Stimulated activated CD8-positive, alpha-beta memory T cell treated with anti-CD3 and anti-CD28 coated beads, Interleukin-4, amount 100 ng/mL, for 4 hours (primary cell): ENCODE results near the gene ELMO1.

Source experiments
- DNase-seq, 2 donors: peaks; one replicate each; pipeline ENCODE4 v3.0.0-alpha.2; 2020; ENCODE audit warnings: low read depth in 2 of 2, low spot score in 1 of 2

Gene ELMO1

DNA sequence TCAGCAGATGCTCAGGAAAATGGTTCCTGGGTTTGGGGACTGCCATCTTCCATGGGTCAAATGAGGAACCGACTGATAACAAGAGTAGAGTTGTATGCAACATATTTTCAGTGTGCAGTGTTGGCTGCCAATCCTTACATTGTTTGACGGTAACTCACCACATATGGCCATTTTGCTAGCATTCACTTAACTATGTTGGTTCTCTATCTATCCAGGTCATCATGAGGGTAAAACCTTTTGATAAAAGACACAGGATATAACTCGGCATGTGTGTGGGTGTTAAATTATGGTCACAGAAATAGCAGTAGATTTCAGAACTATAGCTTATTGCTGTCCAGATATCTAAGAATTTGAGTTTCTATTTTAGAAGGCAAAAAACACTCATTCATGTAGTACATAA lies 583.6 kb downstream of the ELMO1 start:
- DNase-seq = no peak

DNA sequence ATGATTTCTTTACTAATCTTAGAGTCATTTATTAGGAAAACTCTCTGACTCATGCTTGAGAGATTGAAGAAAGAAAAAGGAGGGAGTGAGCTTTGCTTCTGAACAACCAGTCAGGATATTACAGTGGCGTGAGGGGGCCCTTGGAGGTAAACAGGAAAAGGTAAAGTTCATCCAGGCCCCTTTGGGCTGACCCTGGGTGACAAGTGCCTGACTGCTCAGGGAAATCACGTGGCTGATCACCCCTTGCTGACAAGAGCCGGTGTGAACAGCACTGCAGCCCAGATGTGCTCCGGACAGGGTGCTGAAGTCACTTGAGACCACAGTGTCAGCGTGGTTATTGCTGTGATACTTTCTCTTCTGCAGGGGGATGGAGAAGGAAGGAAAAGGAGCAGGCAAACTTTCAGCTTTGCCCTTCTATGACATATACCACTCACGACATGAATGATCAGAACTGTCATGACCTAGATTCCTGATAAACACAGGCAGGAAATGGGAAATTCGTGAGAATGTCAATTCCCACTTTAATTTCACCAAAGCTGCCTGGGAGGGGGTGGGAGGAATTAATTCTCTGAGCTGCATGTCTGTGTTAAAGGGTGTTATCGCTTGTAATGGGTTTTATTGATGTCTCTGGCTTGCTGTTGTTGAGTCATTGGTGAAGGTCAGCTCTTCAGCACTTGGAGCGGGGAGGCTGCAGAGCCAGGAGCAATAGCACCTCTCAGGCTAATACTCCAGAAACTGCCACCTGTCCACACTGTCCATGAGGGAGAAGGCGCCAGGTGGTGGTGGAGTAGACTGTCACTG lies 584.6 kb downstream of the ELMO1 start:
- peak; percentile 11 to 40 for DNase-seq

DNA sequence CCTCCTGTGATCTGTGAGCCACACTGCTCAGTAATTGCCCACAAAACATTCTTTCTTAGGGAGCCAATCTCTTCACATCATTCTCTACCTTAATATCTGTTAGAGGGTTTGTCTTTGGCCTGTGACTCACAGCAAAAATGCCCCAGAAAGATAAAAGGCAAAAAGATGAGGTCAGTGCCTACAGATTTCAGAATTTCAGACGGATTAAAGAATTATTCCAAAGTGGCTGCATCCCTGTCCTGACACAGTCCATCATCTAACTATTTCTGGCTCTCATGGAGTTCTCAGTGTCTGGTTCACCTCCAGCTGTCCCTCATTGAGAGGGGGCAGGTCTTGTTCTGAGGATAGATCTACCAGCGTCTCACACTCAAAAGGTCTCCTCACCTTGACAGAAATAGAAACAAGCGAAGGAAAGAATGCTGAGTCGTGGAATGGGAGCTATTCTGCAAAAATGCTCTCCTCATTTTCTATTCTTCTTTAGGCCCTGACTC lies 585.8 kb downstream of the ELMO1 start:
- no peak for DNase-seq

DNA sequence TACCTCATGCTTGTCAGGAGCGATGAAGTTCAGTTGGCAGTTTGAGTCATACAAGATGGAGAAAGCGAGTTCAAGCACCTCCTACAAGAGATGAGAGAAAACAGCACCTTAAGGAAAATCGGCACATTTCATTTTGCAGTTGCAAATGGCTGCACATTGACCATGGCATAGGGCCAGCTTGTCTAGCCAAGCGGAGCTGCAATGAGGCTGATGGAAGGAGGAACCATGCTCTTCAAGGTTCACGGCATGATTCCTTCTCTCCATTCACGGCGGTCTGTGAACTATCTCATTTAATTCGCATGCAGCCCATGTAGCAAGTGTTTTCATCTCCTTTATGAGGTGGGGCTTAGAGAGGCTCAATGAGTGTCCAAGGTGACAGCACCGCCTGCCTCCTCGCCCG lies 587.0 kb downstream of the ELMO1 start:
- no peak for DNase-seq

DNA sequence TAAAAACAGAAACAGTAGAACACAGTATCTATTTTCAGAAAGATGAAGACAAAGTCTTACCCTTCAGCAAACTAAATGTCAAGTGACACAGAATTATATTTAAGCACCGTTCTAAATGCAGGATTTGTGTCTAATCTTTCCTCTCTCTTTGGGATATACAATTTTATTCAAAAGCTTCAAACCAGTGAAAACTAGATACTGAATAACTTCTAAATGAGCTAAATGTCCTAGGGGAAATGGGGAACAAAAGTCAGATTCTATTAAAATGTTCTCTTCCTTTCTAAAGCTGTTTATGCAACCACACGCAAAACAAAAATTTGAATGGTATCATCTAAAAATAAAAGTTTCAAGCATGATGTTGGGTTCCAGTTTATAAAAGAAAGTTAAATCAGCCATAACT lies 588.0 kb downstream of the ELMO1 start:
- no peak for DNase-seq

DNA sequence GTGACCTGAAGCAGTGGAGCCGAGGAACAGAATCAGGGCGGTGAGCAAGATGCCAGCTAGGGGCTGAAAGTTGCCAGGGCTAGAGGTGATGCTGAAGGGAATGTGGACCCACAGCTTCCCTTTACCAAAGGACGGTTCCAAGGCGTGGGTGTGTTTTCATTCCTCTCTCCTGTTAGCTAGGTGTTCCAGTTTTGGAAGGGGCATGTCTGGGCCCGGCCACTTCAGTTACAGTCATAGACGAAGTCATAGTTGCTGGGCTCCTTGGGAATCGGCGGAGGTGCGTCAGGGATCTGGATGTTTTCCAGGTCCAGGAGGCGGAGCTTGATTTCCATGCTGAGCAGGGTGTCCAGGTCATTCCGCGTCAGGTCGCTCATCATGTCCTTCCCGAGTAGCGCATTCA lies 593.3 kb downstream of the ELMO1 start:
- no peak for DNase-seq

DNA sequence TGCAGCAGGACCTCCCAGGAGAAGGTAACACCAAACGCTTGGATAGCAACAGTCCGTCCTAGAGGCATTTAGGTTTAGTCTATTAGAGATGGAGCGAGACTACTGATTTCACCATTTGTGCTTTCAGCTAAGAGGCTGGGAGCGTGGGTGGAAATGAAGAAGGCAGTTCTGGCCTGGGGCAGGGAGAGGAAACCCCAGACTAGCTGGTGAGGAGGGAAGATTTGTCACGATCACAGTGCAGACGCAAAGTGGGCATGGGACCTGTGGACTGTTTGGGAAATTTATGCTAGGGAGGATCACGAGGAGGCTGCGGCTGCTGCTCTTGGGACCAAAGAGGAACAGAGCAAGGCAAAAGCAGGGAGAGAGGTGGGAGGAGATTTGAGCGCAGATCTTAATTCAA lies 594.0 kb downstream of the ELMO1 start:
- no peak for DNase-seq

DNA sequence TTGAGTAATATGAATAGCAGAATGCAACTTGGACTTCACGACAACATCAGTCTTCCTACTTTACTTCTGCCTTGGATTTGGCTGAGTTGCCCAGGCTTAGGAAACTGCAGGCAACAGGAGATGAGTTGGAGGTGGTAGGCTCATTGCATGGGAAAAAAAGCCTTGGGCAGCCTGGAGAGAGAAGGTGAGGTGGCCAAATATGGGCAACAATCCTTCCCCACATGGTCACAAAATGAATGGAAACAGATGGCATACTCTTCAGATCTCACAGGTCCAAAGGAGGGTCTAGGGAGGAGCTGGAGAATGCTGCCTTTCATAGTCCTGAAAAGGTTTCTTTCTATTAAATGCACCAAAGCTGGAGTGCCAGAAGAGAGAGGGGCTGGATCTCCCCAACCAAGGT lies 595.7 kb downstream of the ELMO1 start:
- no peak for DNase-seq

DNA sequence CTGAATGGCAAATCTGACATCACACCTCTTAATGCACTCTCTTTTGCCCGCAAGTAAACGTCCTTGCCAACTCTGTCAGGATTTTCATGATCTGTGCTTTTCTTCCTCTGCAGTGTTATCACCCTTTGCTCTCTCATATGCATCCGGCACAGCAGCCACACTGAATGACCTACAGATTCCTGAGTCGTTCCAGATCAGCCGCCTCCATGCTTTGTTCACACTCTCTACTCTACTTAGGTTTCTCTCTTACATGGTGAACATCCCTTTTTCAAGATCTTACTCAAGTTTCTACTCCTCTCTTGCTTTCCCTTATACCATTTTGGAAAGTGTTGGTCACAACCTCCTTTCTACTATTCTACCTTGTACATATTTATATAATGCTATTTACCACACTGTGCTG lies 596.6 kb downstream of the ELMO1 start:
- no peak for DNase-seq

DNA sequence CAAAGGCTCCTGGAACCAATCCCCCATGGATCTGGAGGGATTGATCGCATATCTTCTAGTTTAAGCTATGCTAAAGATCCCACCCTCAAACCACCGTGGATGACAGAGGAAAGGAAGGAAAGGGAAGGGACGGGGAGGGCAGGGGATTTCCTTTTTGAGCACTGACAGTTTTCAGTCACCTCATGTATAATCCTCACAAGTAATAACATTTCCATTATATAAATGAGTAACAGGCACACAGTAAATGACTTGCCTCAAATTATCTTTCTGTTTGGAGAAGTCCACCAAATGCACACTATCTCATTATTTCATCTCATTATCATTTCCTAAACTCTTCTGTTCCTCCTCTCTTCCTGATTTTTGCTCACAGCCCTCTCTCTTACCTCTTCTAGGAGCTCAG lies 597.3 kb downstream of the ELMO1 start:
- no peak for DNase-seq

DNA sequence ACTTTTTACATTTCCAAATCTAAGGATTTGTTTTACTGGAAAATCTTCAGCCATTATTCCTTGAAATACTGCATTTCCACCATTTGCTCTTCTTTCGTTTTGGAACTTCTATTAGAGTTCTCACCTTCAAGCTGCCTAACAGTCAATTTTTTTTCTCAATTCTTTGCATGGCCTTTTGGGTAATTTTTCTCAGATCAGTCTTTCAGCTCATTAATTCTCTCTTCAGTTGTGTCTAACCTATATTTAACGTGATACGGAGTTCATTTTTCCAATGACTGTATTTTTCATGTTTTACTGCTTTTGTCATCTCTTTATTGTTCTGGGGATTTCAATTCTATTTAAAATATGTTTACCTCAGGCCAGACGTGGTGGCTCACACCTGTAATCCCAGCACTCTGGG lies 600.7 kb downstream of the ELMO1 start:
- DNase-seq = no peak

DNA sequence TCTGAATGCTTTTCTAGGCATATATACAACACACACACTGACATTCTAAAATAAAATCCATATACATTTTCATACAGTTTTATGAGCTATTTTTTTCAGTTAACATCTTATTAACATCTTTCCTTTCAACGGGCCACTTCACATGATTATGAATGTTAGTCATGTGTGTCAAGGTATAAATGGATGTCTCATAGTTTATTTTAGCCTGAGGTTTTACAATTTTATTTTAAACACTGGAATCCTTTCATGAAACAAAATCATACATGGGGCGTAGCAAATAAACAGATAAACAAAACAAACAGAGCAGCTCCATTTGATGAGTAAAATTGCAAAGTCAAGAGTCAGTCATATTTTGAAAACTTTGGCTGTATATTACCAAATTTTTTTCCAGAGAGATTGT lies 604.3 kb downstream of the ELMO1 start:
- no peak for DNase-seq

DNA sequence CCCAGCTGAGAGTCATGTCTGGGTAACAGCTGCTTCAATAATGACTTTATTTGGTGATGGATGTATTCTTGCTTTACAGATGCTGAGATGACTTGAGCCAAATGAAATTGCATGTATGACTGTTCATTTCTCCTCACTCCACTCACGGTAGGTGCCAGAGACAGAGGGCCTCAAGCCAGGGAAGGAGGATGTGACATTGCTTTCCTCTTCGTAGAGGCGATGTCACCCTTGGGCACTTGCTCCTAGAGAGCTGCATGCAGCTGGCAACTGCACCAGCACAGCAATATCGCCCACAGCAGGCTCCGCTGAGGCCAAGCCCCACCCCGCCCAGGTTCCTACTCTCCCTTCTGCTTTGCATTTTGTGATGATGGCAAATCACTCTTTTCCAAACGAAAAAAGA lies 607.8 kb downstream of the ELMO1 start:
- DNase-seq = no peak

DNA sequence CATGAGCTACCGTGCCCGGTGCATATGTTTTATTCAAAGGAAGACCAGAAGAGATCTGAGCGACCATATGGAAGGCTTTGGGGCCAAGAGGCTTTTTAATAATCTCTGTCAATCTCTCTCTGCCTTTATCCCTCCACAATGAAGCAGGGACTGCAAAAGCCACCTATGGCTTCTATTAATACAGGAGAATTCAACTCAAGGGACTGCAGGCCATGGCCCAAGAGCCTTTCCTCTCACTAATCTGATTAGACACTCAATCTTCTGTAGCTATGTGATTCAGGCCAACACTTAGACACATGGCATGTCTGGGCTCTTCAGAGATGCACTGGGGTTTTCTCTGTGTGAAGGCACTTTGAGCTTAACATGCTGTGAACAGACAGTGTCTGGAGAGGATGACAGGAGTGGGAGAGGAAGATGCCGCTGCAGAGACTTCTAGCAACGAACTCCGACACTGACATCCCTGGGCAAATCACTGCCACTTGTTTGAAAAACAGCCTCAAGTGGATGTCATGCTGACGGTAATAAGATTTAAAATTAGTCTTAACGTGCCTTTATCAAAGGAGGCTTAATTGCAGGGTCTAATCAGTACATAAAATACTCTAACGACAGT lies 609.9 kb downstream of the ELMO1 start:
- DNase-seq = no peak

DNA sequence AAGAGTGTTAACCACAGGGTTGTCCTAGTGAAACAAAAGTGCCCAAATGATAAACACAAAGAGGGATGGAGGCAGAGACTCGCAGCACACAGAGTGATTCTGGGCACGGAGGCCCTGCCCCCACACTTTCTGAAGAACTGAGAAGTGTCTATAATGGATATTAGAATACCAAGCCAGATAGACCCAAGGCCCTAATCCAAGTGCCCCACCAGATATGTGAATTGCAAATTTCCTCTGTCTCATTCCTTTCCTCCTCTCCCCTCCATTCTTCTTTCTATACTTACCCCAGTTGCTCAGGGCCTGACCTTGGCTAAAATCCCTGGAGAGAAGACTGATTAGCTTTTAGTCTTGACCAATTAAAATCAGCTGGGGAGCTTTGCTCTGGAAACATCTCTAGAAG lies 617.6 kb downstream of the ELMO1 start:
- DNase-seq = no peak

DNA sequence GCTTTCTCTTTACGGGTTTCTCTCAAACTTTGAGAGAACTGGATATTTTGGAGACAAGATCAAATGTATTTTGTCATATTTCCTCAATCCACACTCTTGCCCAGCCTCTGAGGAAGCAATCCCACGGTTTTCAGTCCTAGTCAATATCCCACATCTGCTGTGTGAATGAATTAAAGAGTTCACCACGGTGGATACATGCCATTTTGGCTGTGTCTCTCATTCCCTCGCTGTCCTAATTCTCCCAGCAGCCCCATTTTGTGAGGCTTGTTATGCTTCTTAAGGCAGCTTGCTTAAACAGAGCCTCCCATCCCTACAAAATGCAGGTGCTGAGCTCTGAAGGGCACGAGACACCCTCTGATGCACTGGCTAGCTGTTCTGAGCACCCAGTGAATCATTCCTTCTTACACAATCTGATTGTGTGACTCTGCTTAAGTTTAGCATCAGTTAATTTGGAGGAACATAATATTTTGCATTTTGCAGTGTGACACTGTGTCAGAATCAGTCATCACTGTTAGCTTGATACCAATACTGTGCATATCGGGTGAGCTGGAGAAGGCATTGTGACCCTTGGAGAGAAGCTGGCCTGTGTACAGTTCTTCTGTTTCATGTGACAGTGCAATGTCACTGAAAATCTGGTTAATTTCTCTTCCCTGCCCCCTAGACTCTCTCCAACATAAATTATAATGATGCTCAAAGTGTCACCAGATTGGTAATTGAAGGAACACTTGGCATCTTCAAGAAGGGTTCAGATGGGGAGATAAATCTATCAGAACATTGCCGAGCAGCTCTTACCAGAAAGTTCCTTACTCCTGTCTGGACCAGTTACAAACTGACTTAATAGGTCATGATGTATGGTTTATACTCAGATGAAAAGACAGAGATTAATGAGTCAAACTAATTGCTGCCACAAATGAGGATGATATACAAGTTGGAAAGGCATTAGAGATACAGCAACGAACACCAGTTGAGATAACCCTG lies 620.6 kb downstream of the ELMO1 start:
- no peak for DNase-seq

DNA sequence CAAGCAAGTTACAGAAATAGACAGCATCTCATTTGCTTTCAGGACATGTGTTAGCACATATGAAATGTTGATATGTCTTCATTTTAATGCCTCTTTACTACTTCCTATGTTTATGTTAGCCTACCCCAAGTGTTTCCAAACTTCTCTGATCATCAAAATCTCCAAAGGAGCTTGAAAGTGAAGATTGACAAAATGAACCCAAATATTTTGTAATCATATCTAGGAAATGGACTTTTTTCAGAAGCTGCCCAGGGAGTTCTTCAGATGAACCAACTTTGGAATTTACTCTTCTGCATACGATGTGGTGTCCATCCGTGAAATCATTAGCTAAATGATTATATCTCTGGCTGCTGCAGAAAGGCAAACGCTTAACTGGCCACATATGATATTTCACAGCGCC lies 623.2 kb downstream of the ELMO1 start:
- no peak for DNase-seq

DNA sequence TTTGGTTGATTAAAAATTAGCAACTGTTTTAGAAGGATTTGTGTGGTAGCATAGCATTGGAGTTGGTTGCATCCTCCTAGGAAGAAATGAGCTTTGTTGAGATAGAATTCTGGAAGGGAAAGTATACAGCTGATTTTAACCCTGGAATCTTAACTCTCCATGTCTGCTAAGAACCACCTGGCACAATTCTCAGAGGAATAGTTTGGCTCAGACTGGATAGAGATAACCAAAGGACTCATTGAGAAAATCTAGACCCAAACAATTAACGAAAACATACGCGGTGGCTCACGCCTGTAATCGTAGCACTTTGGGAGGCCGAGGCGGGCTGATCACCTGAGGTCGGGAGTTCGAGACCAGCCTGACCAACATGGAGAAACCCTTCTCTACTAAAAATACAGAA lies 625.3 kb downstream of the ELMO1 start:
- no peak for DNase-seq

DNA sequence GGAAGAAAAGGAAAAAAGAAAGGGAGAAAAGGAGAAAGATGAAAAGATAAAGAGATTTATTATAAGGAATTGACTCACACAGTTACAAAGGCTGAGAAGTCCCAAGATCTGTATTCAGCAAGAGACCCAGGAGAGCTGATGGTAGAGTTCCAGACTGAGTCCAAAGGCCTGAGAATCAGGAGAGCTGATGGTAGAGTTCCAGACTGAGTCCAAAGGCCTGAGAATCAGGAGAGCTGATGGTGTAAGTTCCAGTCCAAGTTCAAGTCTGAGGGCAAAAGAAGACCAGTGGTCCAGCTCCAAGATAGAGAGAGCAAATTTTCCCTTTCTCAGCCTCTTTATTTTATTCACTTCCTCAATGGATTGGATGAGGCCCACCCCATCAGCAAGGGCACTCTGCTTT lies 627.0 kb downstream of the ELMO1 start:
- no peak for DNase-seq

DNA sequence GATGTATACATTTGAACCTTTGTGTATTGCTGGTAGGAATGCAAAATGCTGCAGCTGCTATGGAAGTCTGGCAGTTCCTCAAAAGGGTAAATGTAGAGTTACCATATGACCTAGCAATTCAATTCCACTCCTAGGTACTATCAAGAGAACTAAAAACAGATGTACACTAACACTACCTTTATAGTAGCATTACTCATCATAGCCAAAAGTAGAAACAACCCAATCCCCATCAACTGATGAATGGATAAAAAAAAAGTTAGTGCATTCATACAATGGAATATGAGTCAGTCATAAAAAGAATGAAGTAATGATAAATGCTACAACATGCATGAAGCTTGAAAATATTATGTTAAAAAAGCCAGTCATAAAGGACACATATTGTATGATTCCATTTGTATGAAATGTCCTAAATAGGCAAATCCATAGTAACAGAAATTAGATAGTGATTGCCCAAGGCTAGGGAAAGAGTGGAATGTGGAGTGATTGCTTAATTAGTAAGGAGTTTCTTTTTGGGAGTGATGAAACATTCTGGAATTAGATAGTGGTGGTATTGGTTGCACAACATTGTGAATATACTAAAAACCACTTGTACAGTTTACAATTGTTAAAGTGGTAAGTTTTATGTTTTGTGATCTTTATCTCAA lies 628.0 kb downstream of the ELMO1 start:
- no peak for DNase-seq

DNA sequence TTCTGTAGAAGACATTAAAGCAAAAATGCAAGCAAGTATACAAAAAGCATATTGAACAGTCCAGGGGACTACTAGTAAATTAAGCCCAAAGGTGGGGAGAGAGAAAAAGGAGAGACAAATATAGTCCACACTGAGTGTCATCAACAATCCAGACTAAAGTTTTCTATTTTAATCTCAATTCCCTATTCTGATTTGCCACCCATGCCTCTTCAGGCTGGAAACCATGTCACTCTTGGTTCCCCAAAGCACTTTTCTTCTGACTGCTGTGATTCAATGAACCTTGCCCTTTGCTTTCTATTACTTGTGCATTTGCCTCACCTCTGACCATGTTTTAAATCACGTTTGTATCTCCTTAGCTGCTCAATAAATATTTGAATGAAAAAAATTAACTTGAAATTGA lies 629.0 kb downstream of the ELMO1 start:
- no peak for DNase-seq
